Activated naive CD8-positive, alpha-beta T cell treated with anti-CD3 and anti-CD28 coated beads, Interleukin-2, amount 10 ng/mL, durations not matched to agents 7 days and 5 days (primary cell): ENCODE measurements around the gene PPP6C. TPM values are rescaled to one million over a fixed set of nuclear protein-coding genes. Genes with fewer than 3 reads are reported as not detected.
"Not testable (repeated sequence)": the region's sequence is repeated elsewhere in the genome, so short reads cannot be mapped to it uniquely, and the experiment has no call there.

Source experiments
- ATAC-seq: fragments of 150-1000 bp; cut with Tn5 transposase; one replicate; pipeline ENCODE4 v1.10.0; 2021; ENCODE audit warnings: low read depth, moderate library complexity
- POLR2A ChIA-PET: fragments of 350-600 bp; sonication (Branson Sonifier 250); formaldehyde crosslinking; loops from one replicate; lab custom pipeline; 2021; ENCODE audit warnings: antibody characterized with exemption; lab: Charles Lee
- DNase-seq: peaks from one replicate; pipeline ENCODE4 v3.0.0; 2021
- H3K27ac Mint-ChIP-seq: one replicate; pipeline ENCODE4 v1.8.0; 2022; ENCODE audit warnings: mild to moderate bottlenecking, mixed read lengths
- H3K27me3 Mint-ChIP-seq: one replicate; pipeline ENCODE4 v1.8.0; 2022; ENCODE audit warnings: mild to moderate bottlenecking, moderate library complexity, mixed read lengths
- H3K36me3 Mint-ChIP-seq: one replicate; pipeline ENCODE4 v1.8.0; 2021; ENCODE audit warnings: mild to moderate bottlenecking, mixed read lengths
- H3K4me1 Mint-ChIP-seq: one replicate; pipeline ENCODE4 v1.8.0; 2021; ENCODE audit warnings: mixed read lengths
- H3K4me3 Mint-ChIP-seq: one replicate; pipeline ENCODE4 v1.8.0; 2022; ENCODE audit warnings: mild to moderate bottlenecking, moderate library complexity, mixed read lengths
- H3K9me3 Mint-ChIP-seq: one replicate; pipeline ENCODE4 v1.8.0; 2021; ENCODE audit warnings: mixed read lengths
- total RNA-seq, 2 experiments: library from RNA; stranded (reverse); gene quantifications; one replicate each; pipeline ENCODE4 v1.2.3, GENCODE V29; 2021

The PPP6C gene
- total RNA-seq, 2 experiments from 2014 or later, result 48.8 to 50.4 TPM

- Mint-ChIP-seq H3K27me3 (no peaks in the 10 kb centered on the region), H3K27ac (peak overlapping the region; percentile 18), H3K9me3 (no peaks in the 10 kb centered on the region), H3K36me3 (peaks cover 18% of the 10 kb centered on the region), H3K4me1 (peaks cover 14% of the 10 kb centered on the region), H3K4me3 (no peak overlapping the region)
- POLR2A ChIA-PET, result no interaction called here
- ATAC-seq, result no peak
- no peak for DNase-seq
Observed at GRCh38 chr9:125172031-125172755, 17.4 kb downstream of the PPP6C start.

DNA sequence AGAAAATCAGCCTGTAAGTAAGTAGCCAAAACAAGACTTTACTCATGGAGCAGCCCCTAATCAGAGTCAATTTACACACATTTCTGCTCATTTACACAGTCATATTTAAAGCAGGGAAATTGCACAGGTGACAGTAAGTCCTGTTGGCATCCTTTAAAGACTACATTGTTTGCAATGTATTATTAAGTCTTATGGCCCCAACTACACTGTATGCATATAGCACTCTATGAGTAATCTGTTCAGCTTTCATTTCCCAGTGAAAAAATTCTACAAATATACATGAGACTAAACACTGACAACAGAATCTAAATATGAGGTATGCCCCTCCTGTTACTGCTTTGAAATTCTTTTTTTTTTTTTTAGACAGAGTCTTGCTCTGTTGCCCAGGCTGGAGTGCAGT lies 19.7 kb downstream of the PPP6C start:
- no peak for ATAC-seq
- DNase-seq, result no peak
- Mint-ChIP-seq H3K36me3 (peaks cover 18% of the 10 kb centered on the region), H3K27me3 (no peaks in the 10 kb centered on the region), H3K4me3 (no peak overlapping the region), H3K9me3 (no peaks in the 10 kb centered on the region), H3K4me1 (peaks cover 12% of the 10 kb centered on the region), H3K27ac (no peak overlapping the region)
- POLR2A ChIA-PET, result interaction anchor here (0.7 kb wide), 1 partner anchor 71 kb away, joined by 3 read pairs; the partner anchor contains the start of gene HSPA5

DNA sequence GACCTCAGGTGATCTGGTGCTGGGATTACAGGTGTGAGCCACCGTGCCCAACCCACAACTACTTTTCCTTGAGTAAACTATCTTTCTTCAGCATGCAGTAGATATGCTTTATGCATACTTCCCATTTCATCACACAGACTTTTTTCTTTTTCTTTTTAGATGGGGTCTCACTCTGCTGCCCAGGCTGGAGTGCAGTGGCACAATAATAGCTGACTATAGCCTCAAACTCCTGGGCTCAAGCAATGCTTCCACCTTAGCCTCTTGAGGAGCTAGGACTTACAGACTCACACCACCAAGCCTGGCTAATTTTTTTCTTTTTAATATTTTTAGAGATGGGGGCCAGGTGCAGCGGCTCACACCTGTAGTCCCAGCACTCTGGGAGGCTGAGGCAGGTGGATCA lies 22.8 kb downstream of the PPP6C start:
- Mint-ChIP-seq H3K4me1 (peaks cover 3% of the 10 kb centered on the region), H3K4me3 (no peak overlapping the region), H3K27me3 (no peaks in the 10 kb centered on the region), H3K9me3 (no peaks in the 10 kb centered on the region), H3K27ac (no peak overlapping the region), H3K36me3 (peaks cover 18% of the 10 kb centered on the region)
- POLR2A ChIA-PET, result no interaction called here
- ATAC-seq (no peak), DNase-seq (no peak)

GRCh38 chr9:125162891-125163290 lies 26.7 kb downstream of the PPP6C start:
- ATAC-seq, result not testable (repeated sequence)

DNA sequence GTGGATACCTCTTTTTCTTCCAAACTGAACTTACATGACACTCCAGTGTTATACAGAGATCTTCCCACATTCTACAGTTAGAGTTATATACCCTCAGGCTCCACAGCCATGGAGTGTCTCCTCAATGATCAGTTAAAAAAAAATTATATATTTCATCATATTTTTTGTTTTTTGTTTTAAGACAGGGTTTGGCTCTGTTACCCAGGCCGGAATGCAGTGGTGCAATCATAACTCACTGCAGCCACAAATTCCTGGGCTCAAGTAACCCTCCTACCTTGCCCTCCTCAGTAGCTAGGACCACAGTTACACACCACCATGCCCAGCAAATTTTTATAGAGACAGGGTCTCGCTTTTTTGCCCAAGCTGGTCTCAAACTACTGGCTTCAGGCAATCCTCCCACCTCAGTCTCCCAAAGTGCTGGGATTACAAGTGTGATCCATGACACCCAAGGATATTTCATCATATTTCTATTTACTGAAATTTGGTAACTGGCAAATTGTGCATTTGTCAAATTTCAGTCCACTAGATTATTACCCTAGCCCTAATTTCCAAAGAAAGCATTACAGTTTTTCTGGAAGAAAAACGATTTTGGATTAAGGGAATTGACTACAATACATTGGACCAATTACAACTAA lies 28.2 kb downstream of the PPP6C start:
- no peak for DNase-seq
- Mint-ChIP-seq H3K27me3 (no peaks in the 10 kb centered on the region), H3K36me3 (peaks cover 16% of the 10 kb centered on the region), H3K4me1 (peaks cover 2% of the 10 kb centered on the region), H3K27ac (no peak overlapping the region), H3K9me3 (no peaks in the 10 kb centered on the region), H3K4me3 (no peak overlapping the region)
- no peak for ATAC-seq
- POLR2A ChIA-PET, result interaction anchor here (0.7 kb wide), 1 partner anchor 14 kb away, joined by 7 read pairs; no protein-coding TSS in a partner anchor

More at GRCh38 chr9:125162891-125163290, 26.7 kb downstream of the PPP6C start:
- H3K27ac Mint-ChIP-seq, H3K4me1 Mint-ChIP-seq, H3K4me3 Mint-ChIP-seq, H3K9me3 Mint-ChIP-seq, H3K27me3 Mint-ChIP-seq, POLR2A ChIA-PET, DNase-seq: not testable (repeated sequence)
- peaks cover 10% of the 10 kb centered on the region for H3K36me3 Mint-ChIP-seq

DNA sequence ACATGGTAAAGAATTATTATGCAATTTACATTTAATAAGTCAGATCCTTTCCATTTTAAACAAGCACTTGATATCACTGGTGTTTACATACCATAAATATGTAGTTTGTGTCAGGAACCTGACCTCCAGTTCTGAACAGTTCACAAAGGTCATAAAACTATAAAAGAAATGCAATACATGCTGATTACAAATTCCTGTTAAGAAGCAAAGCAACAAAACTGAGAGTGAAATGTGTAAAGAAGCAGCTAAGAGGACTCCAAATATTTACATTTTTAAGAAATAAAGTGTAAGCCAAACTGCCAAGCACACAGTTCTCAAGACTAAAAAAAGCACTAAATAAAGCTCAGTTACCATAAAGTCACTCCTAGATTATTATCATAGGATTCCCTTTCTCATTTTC lies 28.9 kb downstream of the PPP6C start:
- DNase-seq (no peak), ATAC-seq (no peak)
- peaks cover 16% of the 10 kb centered on the region for H3K36me3 Mint-ChIP-seq
- H3K27me3 Mint-ChIP-seq, result no peaks in the 10 kb centered on the region
- peaks cover 2% of the 10 kb centered on the region for H3K4me1 Mint-ChIP-seq
- POLR2A ChIA-PET, result no interaction called here
- H3K9me3 Mint-ChIP-seq, result no peaks in the 10 kb centered on the region
- no peak overlapping the region for H3K4me3 Mint-ChIP-seq
- no peak overlapping the region for H3K27ac Mint-ChIP-seq

DNA sequence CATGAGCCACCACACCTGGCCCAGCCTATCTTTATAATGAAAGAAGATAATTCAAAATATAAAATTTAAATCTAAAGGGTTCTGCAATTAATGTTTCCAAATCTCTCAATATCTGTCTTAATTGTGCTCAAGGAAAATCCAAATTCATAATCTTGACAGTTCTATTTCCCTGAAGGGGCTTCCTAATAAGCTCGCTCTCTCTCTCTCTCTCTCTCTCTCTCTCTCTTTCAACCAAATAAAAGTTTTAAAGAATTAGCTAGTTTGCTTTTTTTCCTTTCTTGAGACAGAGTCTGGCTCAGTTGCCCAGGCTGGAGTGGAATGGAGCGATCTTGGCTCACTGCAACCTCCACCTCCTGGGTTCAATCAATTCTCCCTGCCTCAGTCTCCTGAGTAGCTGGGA lies 33.1 kb downstream of the PPP6C start:
- Mint-ChIP-seq H3K4me3 (no peak overlapping the region), H3K36me3 (peaks cover 23% of the 10 kb centered on the region), H3K27ac (no peak overlapping the region), H3K4me1 (peaks cover 2% of the 10 kb centered on the region), H3K9me3 (no peaks in the 10 kb centered on the region), H3K27me3 (no peaks in the 10 kb centered on the region)
- DNase-seq (no peak), ATAC-seq (no peak)
- POLR2A ChIA-PET, result no interaction called here

- H3K36me3 Mint-ChIP-seq, result peaks cover 27% of the 10 kb centered on the region
- ATAC-seq (no peak), DNase-seq (no peak)
- H3K27ac Mint-ChIP-seq, result no peak overlapping the region
- H3K27me3 Mint-ChIP-seq, result no peaks in the 10 kb centered on the region
- no peak overlapping the region for H3K4me3 Mint-ChIP-seq
- peaks cover 4% of the 10 kb centered on the region for H3K4me1 Mint-ChIP-seq
- no peaks in the 10 kb centered on the region for H3K9me3 Mint-ChIP-seq
- POLR2A ChIA-PET, result no interaction called here
Observed at GRCh38 chr9:125153712-125154367, 35.8 kb downstream of the PPP6C start.

DNA sequence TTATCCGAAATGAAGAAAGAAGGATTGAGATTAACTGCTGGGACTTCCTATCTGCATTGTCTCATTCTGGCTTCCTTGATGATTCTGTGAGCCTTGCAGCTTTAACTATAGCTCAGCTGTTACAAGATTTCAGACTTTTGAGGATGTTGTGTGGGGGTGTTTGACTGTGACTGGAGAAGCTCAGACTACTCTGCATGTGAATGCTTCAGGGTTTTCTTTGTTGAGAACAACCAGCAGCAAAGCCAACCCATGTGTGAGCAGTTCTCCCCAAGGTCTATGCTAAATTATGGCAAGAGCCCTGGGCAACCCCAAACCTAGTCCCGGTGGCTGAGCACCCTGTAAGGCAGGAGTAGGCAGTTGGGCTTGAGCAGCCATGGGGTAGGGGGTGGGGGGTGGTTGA lies 37.9 kb downstream of the PPP6C start:
- ATAC-seq (no peak), DNase-seq (no peak)
- POLR2A ChIA-PET, result no interaction called here
- Mint-ChIP-seq H3K4me1 (peaks cover 4% of the 10 kb centered on the region), H3K4me3 (no peak overlapping the region), H3K36me3 (peaks cover 21% of the 10 kb centered on the region), H3K27me3 (no peaks in the 10 kb centered on the region), H3K9me3 (no peaks in the 10 kb centered on the region), H3K27ac (no peak overlapping the region)

- ATAC-seq (no peak), DNase-seq (no peak)
- H3K4me3 Mint-ChIP-seq, result no peak overlapping the region
- H3K4me1 Mint-ChIP-seq, result peaks cover 4% of the 10 kb centered on the region
- no peaks in the 10 kb centered on the region for H3K27me3 Mint-ChIP-seq
- H3K27ac Mint-ChIP-seq, result no peak overlapping the region
- no peaks in the 10 kb centered on the region for H3K9me3 Mint-ChIP-seq
- POLR2A ChIA-PET, result no interaction called here
- peaks cover 19% of the 10 kb centered on the region for H3K36me3 Mint-ChIP-seq
Observed at GRCh38 chr9:125150349-125151245, 39.0 kb downstream of the PPP6C start.

- peaks cover 13% of the 10 kb centered on the region for H3K4me1 Mint-ChIP-seq
- peaks cover 9% of the 10 kb centered on the region for H3K36me3 Mint-ChIP-seq
- POLR2A ChIA-PET, result interaction anchor here (0.6 kb wide), 1 partner anchor 14 kb away, joined by 7 read pairs; no protein-coding TSS in a partner anchor
- H3K4me3 Mint-ChIP-seq, result no peak overlapping the region
- no peaks in the 10 kb centered on the region for H3K9me3 Mint-ChIP-seq
- H3K27me3 Mint-ChIP-seq, result no peaks in the 10 kb centered on the region
- no peak overlapping the region for H3K27ac Mint-ChIP-seq
- ATAC-seq (no peak), DNase-seq (no peak)
Observed at GRCh38 chr9:125147401-125147951, 42.1 kb downstream of the PPP6C start.

DNA sequence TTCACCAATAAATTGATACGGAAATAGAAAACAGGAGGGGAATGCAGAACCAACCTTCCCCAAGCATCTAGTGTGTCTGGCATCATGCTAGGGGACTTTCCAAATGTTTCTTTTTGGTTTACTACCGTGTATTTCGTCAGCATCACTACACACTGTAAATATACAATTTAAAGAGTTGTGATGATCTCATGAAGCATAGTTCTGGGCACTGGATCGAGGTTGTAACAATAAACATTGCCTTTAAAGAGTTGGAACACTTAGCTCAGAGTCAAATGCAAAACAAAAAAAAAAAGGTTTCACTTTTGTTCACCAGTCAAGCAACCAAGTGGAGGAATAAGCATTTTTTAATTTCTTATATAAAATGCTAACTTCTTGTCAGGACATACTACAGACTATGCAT lies 43.4 kb downstream of the PPP6C start:
- POLR2A ChIA-PET, result no interaction called here
- Mint-ChIP-seq H3K4me3 (no peak overlapping the region), H3K27me3 (no peaks in the 10 kb centered on the region), H3K4me1 (peaks cover 21% of the 10 kb centered on the region), H3K9me3 (no peaks in the 10 kb centered on the region), H3K36me3 (peaks cover 8% of the 10 kb centered on the region), H3K27ac (no peak overlapping the region)
- no peak for ATAC-seq
- no peak for DNase-seq

- no peak for DNase-seq
- Mint-ChIP-seq H3K36me3 (peaks cover 4% of the 10 kb centered on the region), H3K9me3 (no peaks in the 10 kb centered on the region), H3K27me3 (no peaks in the 10 kb centered on the region), H3K27ac (no peak overlapping the region), H3K4me1 (peaks cover 21% of the 10 kb centered on the region), H3K4me3 (no peak overlapping the region)
- POLR2A ChIA-PET, result no interaction called here
- no peak for ATAC-seq
Observed at GRCh38 chr9:125145425-125145824, 44.2 kb downstream of the PPP6C start.
